ENCODE data around the gene SCUBE1.

The SCUBE1 gene

GRCh38 chr22:43384863-43385262, 41.7 kb upstream of the SCUBE1 start:
- no peaks in the 10 kb centered on the region for H3K27me3 ChIP-seq (ENCODE audit: insufficient read depth, low read length, poor library complexity, severe bottlenecking)
- TF ChIP-seq CTCF (conservative IDR thresholded peaks at IDR 0.05; ENCODE audit: low read length) (no peak), EZH2phosphoT487 (IDR thresholded peaks at IDR 0.05; ENCODE audit: borderline replicate concordance) (no peak)
- no peak overlapping the region for H2AFZ ChIP-seq (ENCODE audit: low read length)
- H4K20me1 ChIP-seq (ENCODE audit: insufficient read depth, low read length, poor library complexity, severe bottlenecking) = no peaks in the 10 kb centered on the region
- no peaks in the 10 kb centered on the region for H3K9me2 ChIP-seq (replicated peaks; ENCODE audit: low read depth, low read length)
- peaks cover 20% of the 10 kb centered on the region for H3K4me1 ChIP-seq (ENCODE audit: insufficient read depth, low read length, poor library complexity, severe bottlenecking)
- H3K9me3 ChIP-seq (ENCODE audit: insufficient read depth, low read depth, low read length) = no peaks in the 10 kb centered on the region
- H3K9ac ChIP-seq (ENCODE audit: low read depth, low read length, poor library complexity, severe bottlenecking) = no peak overlapping the region
- H3K4me3 ChIP-seq (ENCODE audit: low read length, poor library complexity, severe bottlenecking) = no peak overlapping the region
- H3K79me2 ChIP-seq (ENCODE audit: insufficient read depth, low read length) = no peaks in the 10 kb centered on the region
- peak overlapping the region; percentile 28 for H3K4me2 ChIP-seq (ENCODE audit: low read depth, low read length, poor library complexity, severe bottlenecking)
- H3K36me3 ChIP-seq (ENCODE audit: insufficient read depth, low read length) = no peaks in the 10 kb centered on the region
- no peaks in the 10 kb centered on the region for H3F3A ChIP-seq (ENCODE audit: low read depth)

GRCh38 chr22:43381693-43382092, 38.5 kb upstream of the SCUBE1 start:
- Histone ChIP-seq H3K9me3 (ENCODE audit: insufficient read depth, low read depth, low read length) (no peaks in the 10 kb centered on the region), H3K9me2 (replicated peaks; ENCODE audit: low read depth, low read length) (no peaks in the 10 kb centered on the region), H3K9ac (ENCODE audit: low read depth, low read length, poor library complexity, severe bottlenecking) (peak overlapping the region; percentile 17), H3K27me3 (ENCODE audit: insufficient read depth, low read length, poor library complexity, severe bottlenecking) (no peaks in the 10 kb centered on the region), H3F3A (ENCODE audit: low read depth) (peaks cover 4% of the 10 kb centered on the region), H2AFZ (ENCODE audit: low read length) (no peak overlapping the region), H3K79me2 (ENCODE audit: insufficient read depth, low read length) (no peaks in the 10 kb centered on the region), H3K4me2 (ENCODE audit: low read depth, low read length, poor library complexity, severe bottlenecking) (no peak overlapping the region), H3K4me1 (ENCODE audit: insufficient read depth, low read length, poor library complexity, severe bottlenecking) (peaks cover 43% of the 10 kb centered on the region), H3K4me3 (ENCODE audit: low read length, poor library complexity, severe bottlenecking) (no peak overlapping the region), H4K20me1 (ENCODE audit: insufficient read depth, low read length, poor library complexity, severe bottlenecking) (no peaks in the 10 kb centered on the region), H3K36me3 (ENCODE audit: insufficient read depth, low read length) (no peaks in the 10 kb centered on the region)
- TF ChIP-seq CTCF (conservative IDR thresholded peaks at IDR 0.05; ENCODE audit: low read length) = no peak
- TF ChIP-seq EZH2phosphoT487 (IDR thresholded peaks at IDR 0.05; ENCODE audit: borderline replicate concordance) = no peak

- no peaks in the 10 kb centered on the region for H4K20me1 ChIP-seq (ENCODE audit: insufficient read depth, low read length, poor library complexity, severe bottlenecking)
- H3K9me3 ChIP-seq (ENCODE audit: insufficient read depth, low read depth, low read length) = no peaks in the 10 kb centered on the region; the same call in 1 of the 2 replicates
- H3F3A ChIP-seq (ENCODE audit: low read depth) = peaks cover 6% of the 10 kb centered on the region
- H3K27me3 ChIP-seq (ENCODE audit: insufficient read depth, low read length, poor library complexity, severe bottlenecking) = peaks cover 11% of the 10 kb centered on the region
- H3K9me2 ChIP-seq (replicated peaks; ENCODE audit: low read depth, low read length) = no peaks in the 10 kb centered on the region
- H3K36me3 ChIP-seq (ENCODE audit: insufficient read depth, low read length) = no peaks in the 10 kb centered on the region
- peak overlapping the region; percentile 57 for H3K9ac ChIP-seq (ENCODE audit: low read depth, low read length, poor library complexity, severe bottlenecking)
- H3K4me2 ChIP-seq (ENCODE audit: low read depth, low read length, poor library complexity, severe bottlenecking) = peak overlapping the region; percentile 76
- peaks cover 34% of the 10 kb centered on the region for H3K4me1 ChIP-seq (ENCODE audit: insufficient read depth, low read length, poor library complexity, severe bottlenecking)
- TF ChIP-seq CTCF (conservative IDR thresholded peaks at IDR 0.05; ENCODE audit: low read length) = no peak
- TF ChIP-seq EZH2phosphoT487 (IDR thresholded peaks at IDR 0.05; ENCODE audit: borderline replicate concordance) = no peak
- no peak overlapping the region for H2AFZ ChIP-seq (ENCODE audit: low read length)
- H3K79me2 ChIP-seq (ENCODE audit: insufficient read depth, low read length) = no peaks in the 10 kb centered on the region
- H3K4me3 ChIP-seq (ENCODE audit: low read length, poor library complexity, severe bottlenecking) = peak overlapping the region; percentile 60
These were observed 34.9 kb upstream of the SCUBE1 start for GRCh38 chr22:43377896-43378704.

Measured in Loucy (cell line).